Upper lobe of left lung (tissue), 6 donors: ENCODE data around the gene RTP3. TPM values are rescaled to one million over a fixed set of nuclear protein-coding genes. Genes with fewer than 3 reads are reported as not detected.

Experiments used
- ATAC-seq, 2 donors: fragments of 200-7000 bp; cut with Tn5 transposase; one replicate each; pipeline ENCODE4 v1.9.1; 2022; ENCODE audit warnings: mild to moderate bottlenecking in 2 of 2, moderate library complexity in 2 of 2; ENCODE audit not compliant: low FRiP score in 2 of 2
- DNase-seq, 2 donors: peaks; one replicate each; pipeline ENCODE4 v3.0.0-alpha.2; 2019 to 2020
- H3K27ac ChIP-seq, 4 donors: fragments of 200-600 bp; sonication (generic); one replicate each; pipeline ENCODE4 v1.5.1; 2016 to 2019
- H3K27me3 ChIP-seq, 4 donors: fragments of 200-600 bp; sonication (generic); one replicate each; pipeline ENCODE4 v1.5.1; 2017 to 2019
- H3K36me3 ChIP-seq, 4 donors: fragments of 200-600 bp; sonication (generic); one replicate each; pipeline ENCODE4 v1.5.1; 2016 to 2019
- H3K4me1 ChIP-seq, 4 donors: fragments of 200-600 bp; sonication (generic); one replicate each; pipeline ENCODE4 v1.5.1; 2018 to 2019
- H3K4me3 ChIP-seq, 4 donors: fragments of 200-600 bp; sonication (generic); one replicate each; pipeline ENCODE4 v1.5.1; 2017 to 2019; ENCODE audit warnings: mild to moderate bottlenecking in 2 of 4, moderate library complexity in 1 of 4
- H3K9me3 ChIP-seq, 4 donors: fragments of 200-600 bp; sonication (generic); one replicate each; pipeline ENCODE4 v1.5.1; 2018 to 2019
- EP300 ChIP-seq, 4 donors: sonication (generic); formaldehyde crosslinking; IDR thresholded peaks; one replicate each; pipeline ENCODE4 v1.5.1; 2017; ENCODE audit warnings: antibody characterized with exemption in 4 of 4, control low read depth in 2 of 4
- POLR2A ChIP-seq, 4 donors: fragments of 450-650 bp; IDR thresholded peaks; one replicate each; pipeline ENCODE4 v1.5.1; 2016 to 2017; ENCODE audit warnings: antibody characterized with exemption in 4 of 4, mild to moderate bottlenecking in 2 of 4
- POLR2AphosphoS5 ChIP-seq, 2 donors: sonication (generic); formaldehyde crosslinking; IDR thresholded peaks; one replicate each; pipeline ENCODE4 v1.5.1; 2017; ENCODE audit warnings: antibody characterized with exemption in 2 of 2
- WGBS, 2 donors: methylation state at CpG; one replicate each; pipeline ENCODE4 v1.1.5; 2017 to 2018; 5-methylcytosine and 5-hydroxymethylcytosine counted together
- total RNA-seq, 6 donors: library from RNA; depleted of rRNA in 4 of 6; stranded (reverse); fragments of >200 nt in 4 of 6; gene quantifications; one replicate each; pipeline versions ENCODE4 v1.1.0 to v1.2.1, GENCODE V29; 2016 to 2021
- TF ChIP-seq, protein P1 (sequence below), 6 experiments: fragments of 450-650 bp in 4 of 6; fragments of 200-600 bp in 2 of 6; sonication (generic) in 2 of 6; IDR thresholded peaks; one replicate each; pipeline ENCODE4 v1.5.1; 2016 to 2019; ENCODE audit warnings: antibody characterized with exemption in 6 of 6
- donor health status: DM: no; HTN: no; CAD: no; lungs with moderate emphysema.
- donor health status: DM: no; HTN: yes; CAD: no; lungs with severe emphysema.

The RTP3 gene
- total RNA-seq, 6 donors from 2014 or later = not detected

DNA sequence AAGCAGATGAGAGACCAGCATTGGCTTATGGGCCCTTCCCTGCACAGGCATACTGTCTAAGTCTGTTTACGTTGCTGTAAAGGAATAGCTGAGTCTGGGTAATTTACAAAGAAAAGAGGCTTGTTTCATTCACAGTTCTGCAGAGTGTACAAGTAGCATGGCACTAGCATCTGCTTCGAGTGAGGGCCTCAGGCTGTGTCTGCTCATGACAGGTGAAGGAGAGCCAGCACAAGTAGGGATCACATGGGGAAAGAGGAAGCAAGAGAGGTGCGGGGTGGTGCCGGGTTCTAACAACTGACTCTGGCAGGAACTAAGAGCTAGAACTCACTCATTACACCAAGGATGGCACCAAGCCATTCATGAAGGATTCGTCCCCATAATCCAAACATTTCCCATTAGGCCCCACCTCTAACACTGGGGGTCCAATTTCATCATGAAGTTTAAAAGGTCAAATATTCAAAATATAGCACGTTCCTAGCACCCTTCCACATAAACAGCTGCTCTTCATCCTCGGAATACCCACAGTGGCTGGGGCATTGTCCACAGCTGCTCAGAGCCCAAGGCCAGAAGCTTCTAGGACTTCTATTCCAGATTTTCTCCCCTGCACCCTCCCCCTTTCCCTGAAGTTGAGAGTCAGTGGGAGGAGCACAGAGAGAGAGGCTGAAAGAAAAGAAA, 5.6 kb downstream of the RTP3 start:
- no peak for DNase-seq
- no peak for TF ChIP-seq POLR2AphosphoS5 (IDR thresholded peaks at IDR 0.05)
- TF ChIP-seq, protein P1, sequence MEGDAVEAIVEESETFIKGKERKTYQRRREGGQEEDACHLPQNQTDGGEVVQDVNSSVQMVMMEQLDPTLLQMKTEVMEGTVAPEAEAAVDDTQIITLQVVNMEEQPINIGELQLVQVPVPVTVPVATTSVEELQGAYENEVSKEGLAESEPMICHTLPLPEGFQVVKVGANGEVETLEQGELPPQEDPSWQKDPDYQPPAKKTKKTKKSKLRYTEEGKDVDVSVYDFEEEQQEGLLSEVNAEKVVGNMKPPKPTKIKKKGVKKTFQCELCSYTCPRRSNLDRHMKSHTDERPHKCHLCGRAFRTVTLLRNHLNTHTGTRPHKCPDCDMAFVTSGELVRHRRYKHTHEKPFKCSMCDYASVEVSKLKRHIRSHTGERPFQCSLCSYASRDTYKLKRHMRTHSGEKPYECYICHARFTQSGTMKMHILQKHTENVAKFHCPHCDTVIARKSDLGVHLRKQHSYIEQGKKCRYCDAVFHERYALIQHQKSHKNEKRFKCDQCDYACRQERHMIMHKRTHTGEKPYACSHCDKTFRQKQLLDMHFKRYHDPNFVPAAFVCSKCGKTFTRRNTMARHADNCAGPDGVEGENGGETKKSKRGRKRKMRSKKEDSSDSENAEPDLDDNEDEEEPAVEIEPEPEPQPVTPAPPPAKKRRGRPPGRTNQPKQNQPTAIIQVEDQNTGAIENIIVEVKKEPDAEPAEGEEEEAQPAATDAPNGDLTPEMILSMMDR (IDR thresholded peaks at IDR 0.05) = no peak
- TF ChIP-seq EP300 (IDR thresholded peaks at IDR 0.05) = no peak
- TF ChIP-seq POLR2A (IDR thresholded peaks at IDR 0.05) = no peak
- H3K9me3 ChIP-seq = no peaks in the 10 kb centered on the region

GRCh38 chr3:46504789-46505188, 7.0 kb downstream of the RTP3 start:
- WGBS, 2 donors = 79 to 84% methylated on average over 5 of the region's 5 CpGs
- TF ChIP-seq POLR2AphosphoS5 (IDR thresholded peaks at IDR 0.05) (no peak), EP300 (IDR thresholded peaks at IDR 0.05) (no peak), POLR2A (IDR thresholded peaks at IDR 0.05) (no peak)
- TF ChIP-seq, protein P1 (IDR thresholded peaks at IDR 0.05) = no peak
- DNase-seq (no peak), ATAC-seq (no peak)
- no peaks in the 10 kb centered on the region for H3K4me1 ChIP-seq
- H3K4me3 ChIP-seq = no peak overlapping the region
- H3K27ac ChIP-seq = no peak overlapping the region
- no peaks in the 10 kb centered on the region for H3K9me3 ChIP-seq
- no peaks in the 10 kb centered on the region for H3K36me3 ChIP-seq
- H3K27me3 ChIP-seq = no peaks in the 10 kb centered on the region

More for the DNA sequence above, 5.6 kb downstream of the RTP3 start:
- WGBS, 2 donors = 62 to 73% methylated on average over 7 of the region's 7 CpGs
- H3K27me3 ChIP-seq = no peaks in the 10 kb centered on the region
- no peaks in the 10 kb centered on the region for H3K4me1 ChIP-seq
- H3K27ac ChIP-seq = no peak overlapping the region
- ATAC-seq = no peak
- no peak overlapping the region for H3K4me3 ChIP-seq
- no peaks in the 10 kb centered on the region for H3K36me3 ChIP-seq

- H3K9me3 ChIP-seq = no peaks in the 10 kb centered on the region
- DNase-seq (peak in 1 of 2 donors; percentile 17), ATAC-seq (no peak)
- 88 to 92% methylated on average over 10 of the region's 10 CpGs for WGBS, 2 donors
- no peak overlapping the region for H3K4me3 ChIP-seq
- TF ChIP-seq, protein P1 (IDR thresholded peaks at IDR 0.05) = no peak
- no peak for TF ChIP-seq POLR2AphosphoS5 (IDR thresholded peaks at IDR 0.05)
- TF ChIP-seq POLR2A (IDR thresholded peaks at IDR 0.05) = no peak
- TF ChIP-seq EP300 (IDR thresholded peaks at IDR 0.05) = no peak
- H3K27ac ChIP-seq = no peak overlapping the region
- H3K27me3 ChIP-seq = no peaks in the 10 kb centered on the region
- no peaks in the 10 kb centered on the region for H3K36me3 ChIP-seq
- H3K4me1 ChIP-seq = no peaks in the 10 kb centered on the region
These were observed 8.2 kb downstream of the RTP3 start for GRCh38 chr3:46505953-46506352.

DNA sequence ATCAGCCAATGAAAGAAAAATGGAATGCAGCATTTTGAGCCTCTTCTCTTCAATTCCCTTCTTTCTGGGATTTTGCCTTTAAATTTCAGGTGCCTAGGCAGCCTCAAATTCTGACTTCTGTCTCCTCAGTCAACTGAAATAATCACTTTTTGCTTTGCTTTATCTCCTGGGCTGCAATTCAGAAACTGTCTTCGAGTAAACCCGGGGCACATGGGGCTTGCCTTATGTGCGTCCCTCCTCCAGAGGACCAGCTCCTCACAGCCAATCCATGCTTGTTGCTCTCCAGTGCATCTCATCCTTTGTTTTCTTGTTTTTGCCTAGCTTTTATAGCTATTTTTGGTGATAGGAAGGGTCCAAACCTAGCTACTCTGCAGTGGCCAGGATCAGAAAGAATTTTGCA, 8.8 kb downstream of the RTP3 start:
- Histone ChIP-seq H3K4me3 (no peak overlapping the region), H3K36me3 (no peaks in the 10 kb centered on the region), H3K9me3 (no peaks in the 10 kb centered on the region), H3K4me1 (no peaks in the 10 kb centered on the region), H3K27ac (no peak overlapping the region), H3K27me3 (no peaks in the 10 kb centered on the region)
- TF ChIP-seq POLR2A (IDR thresholded peaks at IDR 0.05) (no peak), EP300 (IDR thresholded peaks at IDR 0.05) (no peak), POLR2AphosphoS5 (IDR thresholded peaks at IDR 0.05) (no peak)
- TF ChIP-seq, protein P1 (IDR thresholded peaks at IDR 0.05) = no peak
- DNase-seq (no peak), ATAC-seq (no peak)
- 81 to 86% methylated on average over 3 of the region's 3 CpGs for WGBS, 2 donors
